ENCODE measurements around the gene IGFL2. TPM values are rescaled to one million over a fixed set of nuclear protein-coding genes. Genes with fewer than 3 reads are reported as not detected.

Gene IGFL2
- total RNA-seq, 1 experiment from 2014 or later = not detected

GRCh38 chr19:46107371-46107770 is 40.7 kb upstream of the IGFL2 start:
- POLR2A ChIA-PET (ENCODE audit: unreplicated experiment) = no interaction called here

GRCh38 chr19:46109876-46110275 is 38.2 kb upstream of the IGFL2 start:
- TF ChIP-seq, protein P1, sequence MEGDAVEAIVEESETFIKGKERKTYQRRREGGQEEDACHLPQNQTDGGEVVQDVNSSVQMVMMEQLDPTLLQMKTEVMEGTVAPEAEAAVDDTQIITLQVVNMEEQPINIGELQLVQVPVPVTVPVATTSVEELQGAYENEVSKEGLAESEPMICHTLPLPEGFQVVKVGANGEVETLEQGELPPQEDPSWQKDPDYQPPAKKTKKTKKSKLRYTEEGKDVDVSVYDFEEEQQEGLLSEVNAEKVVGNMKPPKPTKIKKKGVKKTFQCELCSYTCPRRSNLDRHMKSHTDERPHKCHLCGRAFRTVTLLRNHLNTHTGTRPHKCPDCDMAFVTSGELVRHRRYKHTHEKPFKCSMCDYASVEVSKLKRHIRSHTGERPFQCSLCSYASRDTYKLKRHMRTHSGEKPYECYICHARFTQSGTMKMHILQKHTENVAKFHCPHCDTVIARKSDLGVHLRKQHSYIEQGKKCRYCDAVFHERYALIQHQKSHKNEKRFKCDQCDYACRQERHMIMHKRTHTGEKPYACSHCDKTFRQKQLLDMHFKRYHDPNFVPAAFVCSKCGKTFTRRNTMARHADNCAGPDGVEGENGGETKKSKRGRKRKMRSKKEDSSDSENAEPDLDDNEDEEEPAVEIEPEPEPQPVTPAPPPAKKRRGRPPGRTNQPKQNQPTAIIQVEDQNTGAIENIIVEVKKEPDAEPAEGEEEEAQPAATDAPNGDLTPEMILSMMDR (conservative IDR thresholded peaks at IDR 0.05) = no peak
- no peak for TF ChIP-seq EZH2 (IDR thresholded peaks at IDR 0.05; ENCODE audit: low read depth)
- Histone ChIP-seq H3K27ac (no peak overlapping the region), H3K4me1 (replicated peaks; ENCODE audit: insufficient read depth) (peaks cover 5% of the 10 kb centered on the region), H3K36me3 (ENCODE audit: low read depth) (no peaks in the 10 kb centered on the region), H3F3A (ENCODE audit: insufficient read depth, low read depth) (peaks cover 3% of the 10 kb centered on the region; the same call in 1 of the 2 replicates), H3K9me2 (ENCODE audit: insufficient read depth) (no peaks in the 10 kb centered on the region), H4K20me1 (ENCODE audit: insufficient read depth) (no peaks in the 10 kb centered on the region), H3K4me2 (no peak overlapping the region), H3K4me3 (no peak overlapping the region), H3K79me2 (ENCODE audit: low read depth) (no peaks in the 10 kb centered on the region), H3K9me3 (ENCODE audit: insufficient read depth, low read depth) (no peaks in the 10 kb centered on the region), H2AFZ (no peak overlapping the region), H3K27me3 (ENCODE audit: insufficient read depth, low read depth) (no peaks in the 10 kb centered on the region; the same call in 1 of the 2 replicates)
- ChIA-PET POLR2A (ENCODE audit: unreplicated experiment) (no interaction called here), CTCF (no interaction called here)
- intact Hi-C loops (cut with micrococcal nuclease; ENCODE audit: unreplicated experiment) = no loop called here
- no TSS peak for BruUV-seq (replicated peaks)
- DNase-seq = no peak

More at GRCh38 chr19:46107371-46107770, 40.7 kb upstream of the IGFL2 start:
- H3K27ac ChIP-seq = no peak overlapping the region
- no peaks in the 10 kb centered on the region for H3K9me2 ChIP-seq (ENCODE audit: insufficient read depth)
- no peaks in the 10 kb centered on the region for H3K79me2 ChIP-seq (ENCODE audit: low read depth)
- H3K27me3 ChIP-seq (ENCODE audit: insufficient read depth, low read depth) = no peaks in the 10 kb centered on the region; the same call in 1 of the 2 replicates
- no peak overlapping the region for H3K4me2 ChIP-seq
- no peak overlapping the region for H2AFZ ChIP-seq
- H3F3A ChIP-seq (ENCODE audit: insufficient read depth, low read depth) = no peaks in the 10 kb centered on the region
- no peaks in the 10 kb centered on the region for H3K9me3 ChIP-seq (ENCODE audit: insufficient read depth, low read depth)
- no peak for TF ChIP-seq EZH2 (IDR thresholded peaks at IDR 0.05; ENCODE audit: low read depth)
- TF ChIP-seq, protein P1 (conservative IDR thresholded peaks at IDR 0.05) = no peak
- H3K4me3 ChIP-seq = no peak overlapping the region
- BruUV-seq (replicated peaks) = no TSS peak
- no peaks in the 10 kb centered on the region for H3K4me1 ChIP-seq (replicated peaks; ENCODE audit: insufficient read depth)
- CTCF ChIA-PET = no interaction called here
- intact Hi-C loops (cut with micrococcal nuclease; ENCODE audit: unreplicated experiment) = no loop called here
- DNase-seq = no peak
- no peaks in the 10 kb centered on the region for H3K36me3 ChIP-seq (ENCODE audit: low read depth)
- no peaks in the 10 kb centered on the region for H4K20me1 ChIP-seq (ENCODE audit: insufficient read depth)

- Histone ChIP-seq H3K4me3 (no peak overlapping the region), H3K9me3 (ENCODE audit: insufficient read depth, low read depth) (no peaks in the 10 kb centered on the region), H3F3A (ENCODE audit: insufficient read depth, low read depth) (peaks cover 14% of the 10 kb centered on the region; the same call in 1 of the 2 replicates), H3K27ac (no peak overlapping the region), H4K20me1 (ENCODE audit: insufficient read depth) (no peaks in the 10 kb centered on the region), H2AFZ (no peak overlapping the region), H3K79me2 (ENCODE audit: low read depth) (no peaks in the 10 kb centered on the region), H3K27me3 (ENCODE audit: insufficient read depth, low read depth) (no peaks in the 10 kb centered on the region), H3K4me2 (no peak overlapping the region), H3K9me2 (ENCODE audit: insufficient read depth) (no peaks in the 10 kb centered on the region), H3K36me3 (ENCODE audit: low read depth) (no peaks in the 10 kb centered on the region), H3K4me1 (replicated peaks; ENCODE audit: insufficient read depth) (peaks cover 20% of the 10 kb centered on the region)
- no TSS peak for BruUV-seq (replicated peaks)
- POLR2A ChIA-PET (ENCODE audit: unreplicated experiment) = no interaction called here
- CTCF ChIA-PET = interaction anchor here (0.5 to 0.6 kb wide), 2 partner anchors 21 to 160 kb away, joined by 3 to 4 read pairs; no protein-coding TSS in a partner anchor
- intact Hi-C loops (cut with micrococcal nuclease; ENCODE audit: unreplicated experiment) = no loop called here
- DNase-seq = no peak
- TF ChIP-seq, protein P1 (conservative IDR thresholded peaks at IDR 0.05) = no peak
- TF ChIP-seq EZH2 (IDR thresholded peaks at IDR 0.05; ENCODE audit: low read depth) = no peak
Observed at GRCh38 chr19:46111376-46111775, 36.7 kb upstream of the IGFL2 start.
